ENCODE results near the gene ZBTB20.

Gene ZBTB20

GRCh38 chr3:114428044-114428595 lies 719.0 kb downstream of the ZBTB20 start:
- Histone ChIP-seq H3K79me2 (ENCODE audit: insufficient read depth, low read length) (no peaks in the 10 kb centered on the region), H3K9ac (ENCODE audit: low read length) (peak overlapping the region; percentile 26), H3K36me3 (ENCODE audit: low read length) (no peaks in the 10 kb centered on the region), H3K9me2 (replicated peaks; ENCODE audit: insufficient read depth, low read length) (no peaks in the 10 kb centered on the region), H3K4me2 (ENCODE audit: low read depth, low read length, poor library complexity, severe bottlenecking) (peak overlapping the region; percentile 57), H3K27ac (ENCODE audit: low read depth, low read length) (peak overlapping the region; percentile 84), H3K4me3 (ENCODE audit: insufficient read depth, low read length, poor library complexity, severe bottlenecking) (peak overlapping the region; percentile 27), H3K9me3 (ENCODE audit: insufficient read depth, low read length) (no peaks in the 10 kb centered on the region), H2AFZ (ENCODE audit: low read depth, low read length, severe bottlenecking) (peak overlapping the region; percentile 72), H4K20me1 (ENCODE audit: low read depth, low read length) (no peaks in the 10 kb centered on the region), H3F3A (ENCODE audit: insufficient read depth) (peaks cover 3% of the 10 kb centered on the region; the same call in 1 of the 2 replicates), H3K27me3 (ENCODE audit: low read length) (no peaks in the 10 kb centered on the region)
- TF ChIP-seq EZH2phosphoT487 (conservative IDR thresholded peaks at IDR 0.05; ENCODE audit: low read length) (no peak), CTCF (IDR thresholded peaks at IDR 0.05; ENCODE audit: insufficient read depth, low read length, poor library complexity, severe bottlenecking) (no peak)

GRCh38 chr3:114427285-114428043 lies 719.6 kb downstream of the ZBTB20 start:
- peak overlapping the region; percentile 27 for H3K4me3 ChIP-seq (ENCODE audit: insufficient read depth, low read length, poor library complexity, severe bottlenecking)
- no peak for TF ChIP-seq CTCF (IDR thresholded peaks at IDR 0.05; ENCODE audit: insufficient read depth, low read length, poor library complexity, severe bottlenecking)
- peak overlapping the region; percentile 57 for H3K4me2 ChIP-seq (ENCODE audit: low read depth, low read length, poor library complexity, severe bottlenecking)
- no peaks in the 10 kb centered on the region for H4K20me1 ChIP-seq (ENCODE audit: low read depth, low read length)
- peak overlapping the region; percentile 72 for H2AFZ ChIP-seq (ENCODE audit: low read depth, low read length, severe bottlenecking)
- H3K36me3 ChIP-seq (ENCODE audit: low read length), result no peaks in the 10 kb centered on the region
- peak overlapping the region; percentile 26 for H3K9ac ChIP-seq (ENCODE audit: low read length)
- no peaks in the 10 kb centered on the region for H3K27me3 ChIP-seq (ENCODE audit: low read length)
- peak overlapping the region; percentile 84 for H3K27ac ChIP-seq (ENCODE audit: low read depth, low read length)
- peaks cover 3% of the 10 kb centered on the region; the same call in 1 of the 2 replicates for H3F3A ChIP-seq (ENCODE audit: insufficient read depth)
- H3K9me2 ChIP-seq (replicated peaks; ENCODE audit: insufficient read depth, low read length), result no peaks in the 10 kb centered on the region
- no peaks in the 10 kb centered on the region for H3K9me3 ChIP-seq (ENCODE audit: insufficient read depth, low read length)
- H3K79me2 ChIP-seq (ENCODE audit: insufficient read depth, low read length), result no peaks in the 10 kb centered on the region

GRCh38 chr3:114424337-114424736 lies 722.8 kb downstream of the ZBTB20 start:
- no peak for TF ChIP-seq CTCF (IDR thresholded peaks at IDR 0.05; ENCODE audit: insufficient read depth, low read length, poor library complexity, severe bottlenecking)
- no peak for TF ChIP-seq EZH2phosphoT487 (conservative IDR thresholded peaks at IDR 0.05; ENCODE audit: low read length)
- H3K9ac ChIP-seq (ENCODE audit: low read length), result no peak overlapping the region

More at GRCh38 chr3:114424337-114424736, 722.8 kb downstream of the ZBTB20 start:
- Histone ChIP-seq H3K27ac (ENCODE audit: low read depth, low read length) (no peak overlapping the region), H3K79me2 (ENCODE audit: insufficient read depth, low read length) (no peaks in the 10 kb centered on the region), H2AFZ (ENCODE audit: low read depth, low read length, severe bottlenecking) (no peak overlapping the region), H3K9me2 (replicated peaks; ENCODE audit: insufficient read depth, low read length) (no peaks in the 10 kb centered on the region), H3K36me3 (ENCODE audit: low read length) (no peaks in the 10 kb centered on the region), H4K20me1 (ENCODE audit: low read depth, low read length) (no peaks in the 10 kb centered on the region), H3K4me3 (ENCODE audit: insufficient read depth, low read length, poor library complexity, severe bottlenecking) (no peak overlapping the region), H3K4me2 (ENCODE audit: low read depth, low read length, poor library complexity, severe bottlenecking) (no peak overlapping the region), H3K27me3 (ENCODE audit: low read length) (no peaks in the 10 kb centered on the region), H3F3A (ENCODE audit: insufficient read depth) (peaks cover 3% of the 10 kb centered on the region; the same call in 1 of the 2 replicates), H3K9me3 (ENCODE audit: insufficient read depth, low read length) (no peaks in the 10 kb centered on the region)

Data from SU-DHL-6 (cell line).